Prostate gland (tissue), 2 donors: ENCODE results near the gene PVALB.

Experiments
- POLR2A ChIP-seq: fragments of 450-650 bp; IDR thresholded peaks from one replicate; pipeline ENCODE4 v1.6.1; 2016; ENCODE audit warnings: antibody characterized with exemption, mild to moderate bottlenecking
- POLR2AphosphoS5 ChIP-seq: sonication (generic); formaldehyde crosslinking; IDR thresholded peaks from one replicate; pipeline ENCODE4 v1.6.1; 2017; ENCODE audit warnings: antibody characterized with exemption
- TF ChIP-seq, protein P1 (sequence below), 4 experiments: fragments of 200-600 bp in 2 of 4; fragments of 450-650 bp in 2 of 4; sonication (generic) in 2 of 4; IDR thresholded peaks; 1 replicate in 3 of 4; 2 replicates in 1 of 4; pipeline ENCODE4 v1.5.1; 2016 to 2019; ENCODE audit warnings: antibody characterized with exemption in 4 of 4, mild to moderate bottlenecking in 2 of 4, moderate library complexity in 2 of 4

DNA sequence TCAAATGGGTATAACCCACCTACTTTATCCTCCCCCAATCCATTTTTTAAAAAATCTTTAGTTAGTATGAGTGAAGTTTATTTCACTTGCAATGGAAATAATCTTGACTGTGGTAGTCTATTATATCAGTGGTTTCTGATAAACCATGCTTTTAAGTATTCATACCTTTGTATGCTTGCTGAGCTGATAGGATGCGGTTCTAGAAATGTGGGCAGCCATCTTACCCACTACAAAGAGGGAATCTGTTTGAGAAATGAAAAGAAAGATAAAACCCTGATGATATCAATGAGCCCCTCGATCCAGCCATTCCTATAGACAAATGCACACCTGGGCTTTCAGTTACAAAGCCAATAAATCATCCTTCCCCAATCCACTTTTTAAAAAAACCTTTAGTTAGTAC is 13.8 kb upstream of the PVALB start:
- TF ChIP-seq, protein P1, sequence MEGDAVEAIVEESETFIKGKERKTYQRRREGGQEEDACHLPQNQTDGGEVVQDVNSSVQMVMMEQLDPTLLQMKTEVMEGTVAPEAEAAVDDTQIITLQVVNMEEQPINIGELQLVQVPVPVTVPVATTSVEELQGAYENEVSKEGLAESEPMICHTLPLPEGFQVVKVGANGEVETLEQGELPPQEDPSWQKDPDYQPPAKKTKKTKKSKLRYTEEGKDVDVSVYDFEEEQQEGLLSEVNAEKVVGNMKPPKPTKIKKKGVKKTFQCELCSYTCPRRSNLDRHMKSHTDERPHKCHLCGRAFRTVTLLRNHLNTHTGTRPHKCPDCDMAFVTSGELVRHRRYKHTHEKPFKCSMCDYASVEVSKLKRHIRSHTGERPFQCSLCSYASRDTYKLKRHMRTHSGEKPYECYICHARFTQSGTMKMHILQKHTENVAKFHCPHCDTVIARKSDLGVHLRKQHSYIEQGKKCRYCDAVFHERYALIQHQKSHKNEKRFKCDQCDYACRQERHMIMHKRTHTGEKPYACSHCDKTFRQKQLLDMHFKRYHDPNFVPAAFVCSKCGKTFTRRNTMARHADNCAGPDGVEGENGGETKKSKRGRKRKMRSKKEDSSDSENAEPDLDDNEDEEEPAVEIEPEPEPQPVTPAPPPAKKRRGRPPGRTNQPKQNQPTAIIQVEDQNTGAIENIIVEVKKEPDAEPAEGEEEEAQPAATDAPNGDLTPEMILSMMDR (IDR thresholded peaks at IDR 0.05): no peak
- TF ChIP-seq POLR2A (no peak), POLR2AphosphoS5 (no peak)
